Measurements from ENCODE around the gene DHRS1.

The DHRS1 gene

DNA sequence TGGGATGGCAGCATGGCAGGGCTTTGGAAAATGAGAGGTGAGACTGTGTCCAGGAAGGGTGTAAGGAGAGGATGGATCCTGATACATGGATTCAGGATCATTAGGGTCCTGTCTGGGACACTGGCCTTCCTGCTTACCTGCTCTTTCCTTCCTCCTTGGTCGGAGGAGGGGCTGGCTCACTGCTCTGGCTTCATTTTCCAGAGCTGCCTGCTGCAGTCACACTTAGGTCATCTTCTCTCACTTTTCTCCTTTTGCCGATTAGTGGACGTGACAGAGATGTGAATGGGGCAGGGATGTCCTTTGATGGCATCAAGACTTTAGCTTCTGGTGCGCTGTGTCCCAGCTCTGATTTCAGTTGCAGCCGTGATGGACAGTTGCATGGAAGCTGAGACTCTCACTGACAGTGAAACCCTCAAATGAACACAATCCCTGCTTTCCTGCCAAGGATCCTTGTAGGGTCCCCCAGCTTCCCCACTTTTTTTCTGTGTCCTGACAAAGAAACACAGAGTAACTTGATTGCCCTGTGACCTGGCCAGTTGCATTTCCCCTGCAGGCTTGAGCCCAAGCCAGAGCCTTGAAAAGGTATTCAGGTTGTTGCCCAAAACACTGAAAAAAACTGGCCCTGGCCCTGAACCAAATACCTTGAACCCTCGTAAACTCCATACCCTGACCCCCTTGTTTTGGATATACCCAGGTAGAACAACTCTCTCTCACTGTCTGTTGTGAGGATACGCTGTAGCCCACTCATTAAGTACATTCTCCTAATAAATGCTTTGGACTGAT is 9.0 kb upstream of the DHRS1 start:
- no peak for DNase-seq

- no peak for DNase-seq
These were observed 8.2 kb upstream of the DHRS1 start, which contains the start of gene CIDEB for GRCh38 chr14:24307575-24308341. TSS of gene CIDEB (minus strand) at chr14:24307977. CDS start at chr14:24307858, 119 bp downstream.

DNA sequence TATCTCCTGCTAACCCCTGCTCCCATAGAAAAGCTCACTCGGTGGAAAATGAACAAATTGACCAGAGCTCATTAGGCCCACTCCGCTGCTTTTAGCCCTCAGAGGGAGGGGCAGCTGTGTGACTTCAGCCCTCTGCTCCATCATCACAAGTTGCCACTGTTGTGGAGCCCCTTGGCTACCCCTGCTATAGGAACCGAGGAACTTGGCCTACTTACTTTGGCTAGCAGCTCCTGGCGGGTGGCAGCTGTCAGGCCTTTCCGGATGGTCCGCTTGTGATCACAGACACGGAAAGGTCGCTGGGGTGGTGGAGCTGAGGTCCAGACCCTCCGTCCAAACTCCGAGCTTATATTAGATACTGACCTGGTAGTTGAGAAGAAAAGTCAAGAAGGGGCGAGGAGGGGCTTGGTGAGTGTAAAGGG is 7.6 kb upstream of the DHRS1 start:
- no peak for DNase-seq

- DNase-seq = no peak
These were observed 4.4 kb upstream of the DHRS1 start for GRCh38 chr14:24304019-24304387.

- DNase-seq = no peak
These were observed 873 bp upstream of the DHRS1 start for GRCh38 chr14:24300326-24300980.

- DNase-seq = no peak
These were observed 707 bp downstream of the DHRS1 start for GRCh38 chr14:24298892-24299254.

- no peak for DNase-seq
These were observed 2.2 kb downstream of the DHRS1 start for GRCh38 chr14:24297190-24297964.

DNA sequence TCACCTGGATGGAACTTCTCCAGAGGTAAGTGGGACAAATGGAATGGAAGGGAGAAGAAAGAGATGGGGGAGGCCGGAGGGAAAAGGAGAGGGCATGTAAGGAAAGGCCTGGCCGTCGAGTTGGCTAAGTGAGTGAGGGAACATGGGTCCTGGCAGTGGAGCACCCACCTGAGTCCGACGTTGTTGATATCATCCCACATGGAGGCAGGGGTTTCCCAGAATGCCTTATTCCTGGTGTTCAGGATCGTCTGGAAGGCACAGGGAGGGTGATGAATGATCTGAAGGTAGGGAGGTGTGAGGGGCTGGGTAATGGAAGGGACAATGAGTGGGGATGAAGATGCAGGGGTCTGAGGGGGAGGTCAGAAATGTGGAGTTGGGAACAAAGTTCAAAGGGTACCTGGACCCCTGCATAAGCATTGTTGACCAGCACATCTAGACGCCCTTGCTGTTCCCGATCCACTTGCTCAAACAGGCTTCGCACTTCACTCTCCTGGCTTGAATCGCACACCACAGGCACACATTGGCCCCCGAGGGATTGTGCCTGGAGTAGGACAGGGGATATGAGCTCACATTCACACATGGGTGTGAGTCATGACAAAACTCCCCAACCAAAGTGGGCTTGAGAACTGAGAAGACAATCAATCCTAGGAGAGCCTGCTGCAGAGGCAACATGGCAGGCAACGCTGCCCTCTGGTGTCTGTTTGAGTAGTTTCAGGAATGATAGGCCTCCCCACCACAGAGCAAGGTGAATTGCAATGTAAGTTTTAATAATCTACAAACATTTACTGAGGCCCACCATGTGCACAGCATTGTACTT is 3.0 kb downstream of the DHRS1 start:
- peak; percentile 3 for DNase-seq

GRCh38 chr14:24293525-24293924 is 6.1 kb downstream of the DHRS1 start:
- DNase-seq = no peak

DNA sequence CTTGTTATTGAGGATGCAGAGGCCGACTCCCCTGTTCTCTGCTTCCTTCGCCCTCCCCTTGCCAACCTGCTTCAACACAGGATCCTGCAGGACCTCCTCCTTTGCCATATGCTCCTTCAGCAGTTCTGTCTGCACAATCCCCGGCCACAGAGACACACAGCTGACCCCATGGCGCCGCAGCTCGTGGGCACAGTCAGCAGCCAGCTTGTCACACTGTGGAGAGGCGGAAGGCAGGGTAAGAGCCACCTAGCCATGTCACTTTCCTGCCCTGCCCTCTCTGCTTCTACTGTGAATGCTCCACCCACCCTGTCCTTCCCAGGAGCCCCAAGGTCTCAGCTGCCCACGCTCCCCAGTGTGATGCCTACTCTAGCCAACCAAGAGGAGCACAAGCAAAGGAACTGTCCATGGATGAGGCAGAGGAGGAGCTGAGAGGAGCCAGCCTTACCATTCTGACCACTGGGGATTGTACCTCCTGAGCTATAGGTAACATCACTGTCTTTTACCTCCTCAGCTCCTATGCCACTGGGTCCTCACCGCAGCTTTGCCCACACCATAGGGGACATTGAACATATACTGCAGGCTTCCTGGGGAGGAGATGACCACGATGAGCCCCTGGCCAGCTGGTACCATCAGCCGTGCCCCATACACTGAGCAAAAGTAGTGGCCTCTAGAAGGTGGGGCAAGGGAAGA is 7.3 kb downstream of the DHRS1 start:
- DNase-seq = no peak

DNA sequence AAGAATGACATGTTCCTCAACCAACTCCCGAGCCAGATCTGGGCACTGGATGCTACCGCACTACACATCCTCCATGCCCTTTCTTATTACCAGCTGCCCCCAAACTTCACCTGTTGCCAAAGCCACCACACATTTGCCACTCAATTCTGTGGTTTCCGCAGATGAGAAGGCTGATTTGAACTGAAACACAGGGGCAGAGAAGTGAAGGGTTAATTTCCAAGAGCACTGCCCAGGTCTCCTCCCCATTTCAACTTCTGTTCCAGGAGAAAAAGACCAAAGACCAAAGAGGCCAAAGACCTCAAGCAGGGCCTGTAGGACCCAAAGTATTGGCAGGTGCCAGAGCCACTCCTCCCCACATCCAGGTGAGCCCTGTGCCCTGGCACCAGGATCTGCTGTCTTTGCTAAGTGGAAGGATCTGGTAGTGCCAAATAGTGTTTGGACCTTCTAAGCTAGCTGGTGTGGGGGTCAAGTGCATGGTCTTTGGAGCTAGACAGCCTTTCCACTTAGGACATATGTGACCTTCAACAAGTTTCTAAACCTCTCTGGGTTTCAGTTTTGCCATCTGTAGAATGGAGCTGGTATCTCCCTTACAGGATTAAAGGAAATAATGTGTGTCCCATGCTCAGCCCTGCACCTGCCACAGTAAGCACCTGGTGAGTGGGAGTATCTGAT is 8.0 kb downstream of the DHRS1 start:
- DNase-seq = no peak

- DNase-seq = no peak
These were observed 8.8 kb downstream of the DHRS1 start for GRCh38 chr14:24290746-24291145.

DNA sequence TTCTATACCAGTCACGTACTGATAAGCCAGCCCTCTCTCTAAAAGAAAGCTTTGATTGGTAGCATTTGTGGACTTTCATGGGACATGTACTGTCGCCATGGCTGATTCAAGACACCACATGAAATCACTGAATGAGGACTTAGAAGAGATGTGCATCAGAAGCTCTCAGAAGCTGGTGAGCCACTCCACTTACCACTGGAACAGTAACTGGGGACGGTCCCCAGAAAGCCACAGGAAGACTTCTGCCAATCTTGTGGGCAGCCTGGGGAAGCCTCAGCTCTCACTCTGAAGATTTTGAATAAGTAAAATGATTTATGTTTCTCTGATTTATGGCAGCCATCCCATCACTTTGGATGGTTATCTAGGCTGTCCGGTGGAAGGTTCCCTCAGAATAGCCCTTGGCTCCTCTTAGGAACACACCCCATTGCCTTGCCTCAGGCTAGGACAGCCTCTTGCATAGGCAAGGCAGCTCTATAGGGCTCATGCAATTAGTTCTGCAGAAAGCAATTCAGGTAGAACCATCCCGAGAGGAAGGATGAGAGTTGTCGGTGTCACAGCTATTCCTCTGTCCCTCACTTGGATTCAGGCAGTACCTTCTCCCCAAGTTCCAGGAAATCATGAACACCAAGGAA is 9.8 kb downstream of the DHRS1 start:
- DNase-seq = no peak

GRCh38 chr14:24286996-24287395 is 12.6 kb downstream of the DHRS1 start:
- no peak for DNase-seq

DNA sequence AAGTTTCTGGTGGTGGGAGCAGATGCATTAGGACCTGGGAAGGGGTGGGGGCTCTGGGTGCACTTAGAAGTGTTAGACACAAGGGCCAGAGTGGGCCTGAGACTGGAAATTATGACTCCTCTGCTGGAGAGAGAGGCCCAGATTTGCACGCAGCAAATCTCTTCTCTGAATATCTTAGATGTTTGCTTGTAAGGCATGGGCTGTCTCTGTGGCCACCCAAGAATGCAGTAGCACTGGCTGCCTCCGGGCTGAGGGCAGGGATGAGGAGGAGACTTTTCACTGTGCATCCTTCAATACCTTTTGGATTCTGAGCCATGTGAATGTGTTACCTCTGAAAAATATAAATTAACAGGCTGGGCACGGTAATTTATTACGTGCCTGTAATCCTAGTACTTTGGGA is 14.2 kb downstream of the DHRS1 start:
- no peak for DNase-seq

DNA sequence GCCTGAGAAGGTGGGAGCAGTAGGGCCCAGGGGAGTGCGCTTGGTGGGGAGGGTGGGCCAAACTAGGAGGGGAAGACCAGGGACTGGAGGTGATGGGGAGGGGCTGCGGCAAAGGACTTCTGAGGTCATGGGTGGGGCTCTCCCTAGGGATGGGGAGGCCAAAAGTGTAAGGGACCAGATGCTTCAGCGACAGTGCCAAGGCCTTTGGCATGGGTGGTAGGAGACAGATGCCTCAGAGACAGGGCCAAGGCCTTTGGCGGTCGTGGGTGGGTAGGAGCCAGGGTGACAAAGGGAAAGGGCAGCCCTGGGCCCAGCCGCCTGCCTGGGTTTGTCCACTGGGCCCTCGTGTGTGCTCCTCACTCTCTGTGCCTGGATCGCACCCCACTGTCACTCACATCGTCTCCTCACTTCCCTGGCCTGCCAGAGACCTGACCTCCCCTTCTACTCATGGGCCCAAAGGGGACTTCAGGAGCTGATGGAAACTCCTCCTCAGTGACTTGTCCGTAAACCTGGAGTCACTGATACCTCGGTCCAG is 15.0 kb downstream of the DHRS1 start:
- no peak for DNase-seq

- no peak for DNase-seq
These were observed 15.7 kb downstream of the DHRS1 start for GRCh38 chr14:24283796-24284460.

DNA sequence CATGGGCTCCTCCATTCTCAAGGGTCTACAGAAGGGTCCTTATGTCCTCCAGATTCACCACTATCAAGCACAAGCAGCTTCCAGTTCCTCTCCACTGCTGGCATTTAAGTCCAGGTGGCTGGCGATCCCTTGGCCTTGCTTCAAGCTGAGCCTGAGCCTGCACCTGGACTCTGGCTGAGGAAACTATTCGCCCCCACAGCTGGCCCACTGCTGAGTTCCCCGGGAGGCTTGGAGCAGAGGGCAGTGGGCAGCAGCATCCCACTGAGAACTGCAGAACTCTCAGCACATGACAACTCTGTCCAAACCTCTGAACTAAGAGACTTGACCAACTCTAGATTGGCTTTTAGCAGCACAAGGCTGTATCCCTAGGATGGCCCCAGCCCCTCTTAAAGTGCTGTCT is 16.8 kb downstream of the DHRS1 start:
- no peak for DNase-seq

DNA sequence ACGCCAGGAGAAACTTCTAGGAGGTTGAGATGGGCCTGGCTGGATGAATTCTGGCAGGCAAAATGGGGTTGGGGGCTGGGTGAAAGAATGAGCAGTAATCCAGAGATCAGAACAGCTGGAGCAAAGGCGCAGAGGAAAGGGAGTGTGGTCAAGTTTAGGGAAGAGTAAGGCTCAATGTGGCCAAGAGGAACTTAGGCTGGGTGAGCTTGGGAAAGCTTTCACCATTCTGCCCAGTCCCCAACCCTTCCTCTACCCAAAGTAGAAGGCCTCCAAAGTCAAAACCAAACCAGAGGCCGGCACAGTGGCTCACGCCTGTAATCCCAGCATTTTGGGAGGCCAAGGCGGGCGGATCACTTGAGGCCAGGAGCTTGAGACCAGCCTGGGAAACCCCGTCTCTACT is 17.9 kb downstream of the DHRS1 start:
- DNase-seq = no peak

Data from NCI-H1417 treated with DMSO at 0.1 percent for 48 hours (cell line).